NK-92 treated with Interleukin-12 subunit alpha and Interleukin-12 subunit beta, amount 100 ng/mL, for 24 hours (cell line): ENCODE results near the gene SUFU.
A peak's percentile ranks its signal among the peaks of the same experiment; 100 is the strongest.
"Not testable (repeated sequence)": the region's sequence is repeated elsewhere in the genome, so short reads cannot be mapped to it uniquely, and the experiment has no call there.

ENCODE experiments used
- DNase-seq: peaks from one replicate; lab custom pipeline; 2025; lab: John Stamatoyannopoulos, UW

SUFU gene

GRCh38 chr10:102503264-102504178, at the start of gene SUFU:
SUFU (plus strand) TSS chr10:102503972; CDS start chr10:102504153, 181 bp downstream.
- DNase-seq = peak; percentile 97

DNA sequence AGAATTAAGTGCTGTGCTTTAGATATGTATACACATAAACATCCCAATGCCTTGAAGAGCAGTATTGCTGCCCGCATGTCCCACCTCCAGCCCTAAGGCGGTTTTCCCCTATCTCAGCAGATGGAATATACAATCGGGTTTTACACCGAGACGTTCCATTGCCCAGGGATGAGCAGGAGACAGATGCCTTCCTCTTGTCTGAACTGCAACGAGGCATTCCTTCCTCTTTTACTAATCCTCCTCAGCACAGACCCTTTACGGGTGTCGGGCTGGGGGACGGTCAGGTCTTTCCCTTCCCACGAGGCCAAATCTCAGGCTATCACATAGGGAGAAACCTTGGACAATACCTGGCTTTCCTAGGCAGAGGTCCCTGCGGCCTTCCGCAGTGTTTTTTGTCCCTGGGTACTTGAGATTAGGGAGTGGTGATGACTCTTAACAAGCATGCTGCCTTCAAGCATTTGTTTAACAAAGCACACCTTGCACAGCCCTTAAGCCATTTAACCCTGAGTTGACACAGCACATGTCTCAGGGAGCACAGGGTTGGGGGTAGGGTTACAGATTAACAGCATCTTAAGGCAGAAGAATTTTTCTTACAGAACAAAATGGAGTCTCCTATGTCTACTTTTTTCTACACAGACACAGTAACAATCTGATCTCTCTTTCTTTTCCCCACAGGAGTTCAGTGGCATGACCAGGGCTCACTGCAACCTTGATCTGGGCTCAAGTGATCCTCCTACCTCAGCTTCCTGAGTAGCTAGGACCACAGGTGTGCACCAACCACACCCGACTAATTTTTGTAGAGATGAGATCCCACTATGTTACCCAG, 48.9 kb upstream of the SUFU start:
- not testable (repeated sequence) for DNase-seq

DNA sequence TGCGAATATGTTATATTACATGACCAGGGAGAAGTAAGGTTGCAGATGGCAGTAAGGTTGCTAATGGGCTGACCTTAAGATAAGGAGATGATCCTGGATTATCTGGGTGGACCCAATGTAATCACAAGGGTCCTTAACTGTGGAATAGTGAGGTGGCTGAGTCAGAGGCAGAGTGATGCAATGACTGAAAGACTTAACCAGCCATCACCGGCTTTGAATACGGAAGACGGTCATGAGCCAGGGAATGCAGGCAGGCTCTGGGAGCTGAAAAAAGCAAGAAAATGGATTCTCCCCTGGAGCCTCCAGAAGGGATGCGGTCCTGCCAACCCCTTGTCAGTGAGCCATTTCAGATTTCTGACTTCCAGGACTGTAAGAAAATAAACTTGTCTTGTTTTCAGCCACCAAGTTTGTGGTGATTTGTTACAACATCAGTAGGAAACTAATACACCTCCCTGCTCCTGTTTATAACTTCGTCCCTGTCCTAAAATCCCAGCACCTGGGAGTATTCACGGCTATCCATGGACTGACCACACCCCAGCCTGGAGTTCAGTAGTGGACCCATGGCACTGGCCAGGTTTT, 47.8 kb upstream of the SUFU start:
- DNase-seq = no peak

DNA sequence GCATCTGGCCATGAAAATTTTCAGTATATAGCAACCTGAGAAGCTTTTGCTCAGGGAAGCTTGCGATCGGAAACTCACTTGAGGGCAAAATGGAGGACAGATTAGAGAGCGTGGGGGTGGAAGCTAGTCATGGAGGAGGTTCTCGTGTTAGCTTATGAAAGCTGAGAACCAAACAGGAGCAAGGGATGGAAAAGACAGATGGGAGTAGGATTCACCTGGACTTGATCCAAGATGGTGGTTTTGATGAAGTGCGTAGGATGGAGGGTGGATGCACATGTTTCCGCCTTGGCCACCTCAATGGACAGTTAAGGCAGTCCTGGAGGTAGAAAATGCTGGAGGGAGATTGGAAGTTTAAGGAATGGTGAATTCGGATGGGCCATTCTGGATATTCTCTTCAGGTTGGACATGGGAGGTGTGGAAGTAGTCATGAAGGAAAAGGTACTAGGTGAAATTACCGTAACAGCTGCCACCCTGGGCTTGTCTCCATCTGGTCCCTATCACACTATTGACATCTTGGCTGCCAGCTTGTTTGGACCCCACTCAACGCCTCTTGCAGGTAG, 46.1 kb upstream of the SUFU start:
- DNase-seq = no peak

- no peak for DNase-seq
These were observed 45.1 kb upstream of the SUFU start for GRCh38 chr10:102458656-102459055.

GRCh38 chr10:102460836-102461186, 43.0 kb upstream of the SUFU start:
- no peak for DNase-seq

DNA sequence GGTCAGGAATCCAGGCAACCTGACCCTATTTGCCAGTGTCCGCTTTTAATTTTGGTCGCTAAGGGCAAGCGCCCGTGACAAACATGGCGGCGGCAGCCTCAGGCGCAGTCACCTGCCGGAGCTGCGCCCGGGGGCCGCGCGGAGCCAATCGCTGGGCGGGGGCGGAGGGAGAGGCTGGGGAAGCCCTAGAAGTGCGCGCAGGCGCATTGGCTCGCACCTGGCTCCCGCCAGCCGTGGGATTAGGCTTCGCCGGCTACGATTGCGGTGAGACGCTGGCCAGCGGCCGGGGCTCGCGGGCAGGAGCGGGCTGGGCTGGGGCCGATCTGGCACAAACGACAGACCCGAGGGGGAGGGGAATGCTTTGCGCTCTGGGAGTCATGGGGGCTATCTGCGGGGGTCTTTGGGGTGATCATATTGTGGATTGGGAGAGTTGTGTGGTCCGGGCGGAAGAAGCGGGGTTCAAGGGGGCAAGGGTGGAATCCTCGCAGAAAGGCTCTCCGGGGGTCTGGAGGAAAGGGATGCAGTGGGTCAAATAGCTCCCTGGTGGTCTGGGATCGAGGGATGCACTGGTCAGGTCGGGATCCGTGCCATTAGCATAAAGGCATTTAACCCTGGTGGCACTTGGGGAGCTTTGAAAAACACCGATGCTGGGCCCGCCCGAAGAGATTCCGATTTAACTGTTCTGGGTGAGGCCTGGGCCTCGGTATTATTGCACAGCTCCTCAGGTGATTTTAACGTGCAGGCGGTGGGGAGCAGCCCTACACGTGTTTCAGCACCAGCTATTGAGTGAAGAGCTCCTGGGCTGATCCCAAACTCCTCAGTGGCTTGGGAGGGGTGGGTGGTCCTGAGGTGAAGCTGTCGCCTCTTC, 42.4 kb upstream of the SUFU start:
- DNase-seq = peak; percentile 84

- no peak for DNase-seq
These were observed 41.2 kb upstream of the SUFU start for GRCh38 chr10:102462512-102463054.

- DNase-seq = no peak
These were observed 39.8 kb upstream of the SUFU start for GRCh38 chr10:102463983-102464382.

DNA sequence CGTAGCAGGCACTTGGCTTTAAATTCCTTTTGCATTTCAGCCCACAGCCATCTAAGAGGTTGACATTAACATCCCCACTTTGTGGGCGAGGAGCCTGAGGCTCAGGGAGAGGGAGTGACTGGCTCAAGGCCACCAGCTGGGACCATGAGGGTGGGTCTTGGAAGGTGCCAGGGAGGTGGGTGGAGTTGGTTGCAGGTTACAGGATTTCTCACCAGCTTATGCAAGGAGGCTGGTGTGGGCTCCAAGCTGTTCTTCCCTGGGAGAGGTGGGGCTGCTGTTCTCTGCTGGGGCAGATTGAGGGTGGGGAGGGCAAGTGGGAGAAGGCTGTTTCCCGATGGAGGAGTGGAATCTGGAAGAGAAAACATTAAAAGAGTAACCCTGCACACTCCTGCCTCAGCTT, 38.3 kb upstream of the SUFU start:
- no peak for DNase-seq

- DNase-seq = no peak
These were observed 36.5 kb upstream of the SUFU start for GRCh38 chr10:102467318-102467717.

DNA sequence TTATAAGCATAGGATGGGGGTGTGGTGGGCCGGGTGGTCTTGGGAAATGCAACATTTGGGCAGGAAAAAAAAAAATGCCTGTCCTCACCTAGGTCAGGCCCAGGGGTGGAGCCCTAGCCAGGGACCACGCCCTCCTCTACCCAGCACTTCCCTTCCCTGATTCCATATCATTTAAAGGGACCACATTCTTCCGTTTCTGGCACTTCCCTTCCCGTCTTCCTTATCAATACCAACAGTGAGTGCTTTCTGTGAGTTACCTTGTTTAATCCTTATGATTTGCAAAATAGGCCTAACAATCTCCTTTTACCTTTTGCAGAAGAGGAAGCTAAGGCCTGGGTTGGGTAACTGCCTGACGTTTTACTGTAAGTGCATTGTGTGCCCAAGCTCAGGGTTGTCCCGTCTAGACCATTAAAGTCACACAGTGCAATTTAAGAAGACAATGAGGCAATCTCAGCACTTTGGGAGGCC, 35.8 kb upstream of the SUFU start:
- DNase-seq = no peak

GRCh38 chr10:102468683-102469082, 35.1 kb upstream of the SUFU start:
- no peak for DNase-seq

DNA sequence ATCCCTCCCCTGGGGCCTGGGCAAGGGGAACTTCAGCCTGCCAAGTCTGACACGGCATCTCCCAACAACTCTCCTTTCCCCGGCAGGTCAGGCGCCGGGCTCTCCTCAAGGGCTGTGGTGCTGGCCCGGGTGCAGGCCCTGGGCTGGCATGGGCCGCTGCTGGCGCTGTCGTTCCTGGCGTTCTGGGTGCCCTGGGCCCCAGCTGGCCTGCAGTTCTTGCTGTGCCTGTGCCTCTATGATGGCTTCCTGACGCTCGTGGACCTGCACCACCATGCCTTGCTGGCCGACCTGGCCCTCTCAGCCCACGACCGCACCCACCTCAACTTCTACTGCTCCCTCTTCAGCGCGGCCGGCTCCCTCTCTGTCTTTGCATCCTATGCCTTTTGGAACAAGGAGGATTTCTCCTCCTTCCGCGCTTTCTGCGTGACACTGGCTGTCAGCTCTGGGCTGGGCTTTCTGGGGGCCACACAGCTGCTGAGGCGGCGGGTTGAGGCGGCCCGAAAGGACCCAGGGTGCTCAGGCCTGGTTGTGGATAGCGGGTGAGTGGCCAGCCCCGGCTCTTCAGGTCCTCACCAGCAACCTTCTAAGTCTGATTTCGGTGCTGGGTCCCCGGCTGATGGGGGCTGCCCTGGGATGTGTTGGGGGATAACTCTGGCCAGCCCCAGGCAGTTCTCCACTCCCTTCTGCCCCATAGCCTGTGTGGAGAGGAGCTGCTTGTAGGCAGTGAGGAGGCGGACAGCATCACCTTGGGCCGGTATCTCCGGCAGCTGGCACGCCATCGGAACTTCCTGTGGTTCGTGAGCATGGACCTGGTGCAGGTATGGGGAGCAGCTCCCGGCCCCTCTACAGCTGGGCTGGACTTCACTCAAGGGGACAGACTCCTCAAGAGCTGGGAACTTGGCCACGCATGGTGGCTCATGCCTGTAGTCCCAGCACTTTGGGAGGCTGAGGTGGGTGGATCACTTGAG, 32.9 kb upstream of the SUFU start:
- DNase-seq = no peak

DNA sequence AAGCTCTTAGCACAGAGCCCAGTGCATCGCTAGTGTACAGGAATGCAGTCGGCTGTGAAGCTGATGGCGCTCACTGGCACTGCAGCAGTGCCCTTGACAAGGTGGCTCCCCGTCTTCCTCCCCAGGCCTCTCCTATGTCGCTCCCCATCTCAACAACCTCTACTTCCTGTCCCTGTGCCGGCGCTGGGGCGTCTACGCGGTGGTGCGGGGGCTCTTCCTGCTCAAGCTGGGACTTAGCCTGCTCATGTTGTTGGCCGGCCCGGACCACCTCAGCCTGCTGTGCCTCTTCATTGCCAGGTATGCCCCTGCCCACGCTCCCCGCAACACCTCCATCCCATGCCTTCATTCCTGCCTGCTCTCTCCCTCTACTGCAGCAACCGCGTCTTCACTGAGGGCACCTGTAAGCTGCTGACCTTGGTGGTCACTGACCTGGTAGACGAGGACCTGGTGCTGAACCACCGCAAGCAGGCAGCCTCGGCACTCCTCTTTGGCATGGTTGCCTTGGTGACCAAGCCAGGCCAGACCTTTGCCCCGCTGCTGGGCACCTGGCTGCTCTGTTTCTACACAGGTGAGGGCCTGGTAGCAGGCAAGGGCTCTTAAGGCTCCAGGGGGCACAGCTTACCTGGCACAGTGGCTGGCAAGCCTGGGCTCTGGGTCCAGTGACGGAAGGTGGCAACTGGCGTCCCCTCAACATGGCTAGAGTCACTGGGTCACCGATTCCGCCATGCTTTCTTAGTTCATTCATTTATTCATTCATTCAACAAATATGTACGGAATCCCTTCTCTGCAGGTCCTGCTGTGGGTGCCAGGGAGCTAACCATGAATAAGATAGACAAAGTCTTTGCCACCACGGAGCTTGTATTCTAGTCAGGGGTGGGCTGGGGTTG, 30.1 kb upstream of the SUFU start:
- DNase-seq = no peak

DNA sequence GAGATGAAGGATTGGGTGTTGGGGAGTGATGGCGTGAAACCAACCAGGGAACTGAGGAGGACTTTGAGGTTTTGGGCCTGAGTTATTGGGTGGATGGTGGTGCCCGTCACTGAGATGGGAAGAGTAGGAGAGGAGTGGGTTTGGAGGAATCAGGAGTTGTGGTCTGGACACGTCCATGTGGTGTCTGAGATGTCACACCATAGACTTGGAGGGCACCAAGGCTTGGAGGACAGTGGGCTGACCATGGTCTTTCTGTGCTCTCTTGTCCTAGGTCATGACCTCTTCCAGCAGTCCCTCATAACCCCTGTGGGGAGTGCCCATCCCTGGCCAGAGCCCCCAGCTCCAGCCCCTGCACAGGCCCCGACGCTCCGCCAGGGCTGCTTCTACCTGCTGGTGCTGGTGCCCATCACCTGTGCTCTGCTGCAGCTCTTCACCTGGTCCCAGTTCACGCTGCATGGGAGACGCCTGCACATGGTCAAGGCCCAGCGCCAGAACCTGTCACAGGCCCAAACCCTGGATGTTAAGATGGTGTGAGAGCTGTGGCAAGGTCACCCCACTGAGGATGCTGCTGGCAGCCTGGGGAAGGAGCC, 28.2 kb upstream of the SUFU start:
- DNase-seq = no peak

DNA sequence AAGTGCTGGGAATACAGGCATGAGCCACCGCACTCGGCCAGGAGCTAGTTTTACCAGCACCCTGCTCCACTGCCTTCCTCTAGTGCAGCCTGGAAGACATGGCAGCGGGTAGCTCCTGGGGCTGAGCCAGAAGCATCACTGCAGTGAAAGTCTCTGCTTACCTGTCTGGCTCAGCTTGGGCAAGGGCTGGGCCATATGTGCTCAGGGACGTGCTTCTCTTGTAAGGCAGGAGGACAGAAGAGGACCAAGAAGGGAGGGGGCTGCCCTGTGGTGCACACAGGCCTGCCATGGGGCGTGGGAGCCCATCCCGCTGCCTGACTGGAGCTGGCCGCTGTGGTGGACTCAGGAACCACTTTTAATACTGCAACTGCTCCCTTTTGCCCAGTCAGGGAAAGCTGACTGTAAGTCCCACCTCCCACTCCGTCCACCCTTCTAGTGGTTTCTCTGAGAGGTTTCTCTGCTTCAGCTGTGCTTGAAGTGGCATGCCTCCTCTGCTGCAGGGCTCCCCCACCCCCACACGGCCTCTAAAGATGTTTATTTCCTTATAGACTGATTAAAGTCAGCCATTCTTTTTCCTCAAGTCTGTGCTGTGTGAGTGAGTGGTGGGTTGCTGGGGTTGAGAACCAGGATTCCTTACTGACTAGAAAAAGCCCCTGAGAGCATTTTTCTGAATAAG, 27.2 kb upstream of the SUFU start:
- DNase-seq = no peak

- DNase-seq = no peak
These were observed 24.1 kb upstream of the SUFU start for GRCh38 chr10:102479651-102480050.
